SIG-M5 (cell line): ENCODE data around the gene PCDHGB3.
"Not testable (repeated sequence)": the region's sequence is repeated elsewhere in the genome, so short reads cannot be mapped to it uniquely, and the experiment has no call there.

Experiments
- DNase-seq: peaks from one replicate; lab custom pipeline; 2025; lab: John Stamatoyannopoulos, UW

PCDHGB3 gene

DNA sequence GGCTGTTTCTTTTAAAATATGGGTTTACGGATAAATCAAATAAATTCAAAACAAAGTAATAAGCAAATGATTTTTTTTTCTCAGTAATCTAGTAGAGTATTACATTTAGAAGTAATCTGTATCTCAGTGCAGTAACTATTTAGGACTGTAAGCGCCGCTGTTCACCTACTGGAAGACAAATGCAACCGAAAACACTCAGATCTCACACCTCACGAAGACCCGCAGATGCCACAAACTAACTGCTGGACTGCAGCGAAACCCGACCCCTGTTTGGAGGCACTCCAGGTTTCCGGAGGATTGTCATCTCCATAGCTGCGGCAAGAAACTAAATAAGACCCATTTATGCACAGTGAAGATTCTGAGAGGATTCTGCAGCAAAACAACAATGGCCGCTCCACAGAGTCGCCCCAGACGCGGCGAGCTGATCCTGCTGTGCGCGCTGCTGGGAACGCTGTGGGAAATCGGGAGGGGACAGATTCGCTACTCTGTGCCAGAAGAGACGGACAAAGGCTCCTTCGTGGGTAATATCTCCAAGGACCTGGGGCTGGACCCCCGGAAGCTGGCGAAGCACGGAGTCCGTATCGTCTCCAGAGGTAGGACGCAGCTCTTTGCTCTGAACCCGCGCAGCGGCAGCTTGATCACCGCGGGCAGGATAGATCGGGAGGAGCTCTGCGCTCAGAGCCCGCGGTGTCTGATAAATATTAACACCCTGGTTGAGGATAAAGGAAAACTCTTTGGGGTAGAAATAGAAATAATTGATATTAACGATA lies 22.6 kb downstream of the PCDHGB3 start, which contains the start of gene PCDHGA8:
TSS of gene PCDHGA8 (plus strand) at position 205 of the 770 bp plus-strand sequence. CDS start at position 386, 181 bp downstream.
- DNase-seq: no peak

DNA sequence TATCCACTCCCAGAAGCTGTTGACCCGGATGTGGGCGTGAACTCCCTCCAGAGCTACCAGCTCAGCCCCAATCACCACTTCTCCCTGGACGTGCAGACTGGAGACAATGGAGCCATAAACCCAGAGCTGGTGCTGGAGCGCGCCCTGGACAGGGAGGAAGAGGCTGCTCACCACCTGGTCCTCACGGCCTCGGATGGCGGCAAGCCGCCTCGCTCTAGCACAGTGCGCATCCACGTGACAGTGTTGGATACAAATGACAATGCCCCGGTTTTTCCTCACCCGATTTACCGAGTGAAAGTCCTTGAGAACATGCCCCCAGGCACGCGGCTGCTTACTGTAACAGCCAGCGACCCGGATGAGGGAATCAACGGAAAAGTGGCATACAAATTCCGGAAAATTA lies 23.2 kb downstream of the PCDHGB3 start:
- DNase-seq: no peak

DNA sequence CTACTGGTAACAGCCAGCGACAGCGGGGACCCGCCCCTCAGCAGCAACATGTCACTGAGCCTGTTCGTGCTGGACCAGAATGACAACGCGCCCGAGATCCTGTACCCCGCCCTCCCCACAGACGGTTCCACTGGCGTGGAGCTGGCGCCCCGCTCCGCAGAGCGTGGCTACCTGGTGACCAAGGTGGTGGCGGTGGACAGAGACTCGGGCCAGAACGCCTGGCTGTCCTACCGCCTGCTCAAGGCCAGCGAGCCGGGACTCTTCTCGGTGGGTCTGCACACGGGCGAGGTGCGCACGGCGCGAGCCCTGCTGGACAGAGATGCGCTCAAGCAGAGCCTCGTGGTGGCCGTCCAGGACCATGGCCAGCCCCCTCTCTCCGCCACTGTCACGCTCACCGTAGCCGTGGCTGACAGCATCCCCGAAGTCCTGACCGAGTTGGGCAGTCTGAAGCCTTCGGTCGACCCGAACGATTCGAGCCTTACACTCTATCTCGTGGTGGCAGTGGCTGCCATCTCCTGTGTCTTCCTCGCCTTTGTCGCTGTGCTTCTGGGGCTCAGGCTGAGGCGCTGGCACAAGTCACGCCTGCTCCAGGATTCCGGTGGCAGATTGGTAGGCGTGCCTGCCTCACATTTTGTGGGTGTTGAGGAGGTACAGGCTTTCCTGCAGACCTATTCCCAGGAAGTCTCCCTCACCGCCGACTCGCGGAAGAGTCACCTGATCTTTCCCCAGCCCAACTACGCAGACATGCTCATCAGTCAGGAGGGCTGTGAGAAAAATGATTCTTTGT lies 24.6 kb downstream of the PCDHGB3 start:
- not testable (repeated sequence) for DNase-seq

- DNase-seq: not testable (repeated sequence)
Measured at GRCh38 chr5:141397756-141398551, 27.9 kb downstream of the PCDHGB3 start, which contains the start of gene PCDHGB5. Gene PCDHGB5, plus strand, starts transcription at chr5:141397947. Its CDS starts 181 bp downstream, at chr5:141398128.

- DNase-seq: no peak
Measured at GRCh38 chr5:141398608-141399007, 28.6 kb downstream of the PCDHGB3 start.

- DNase-seq: no peak
Measured at GRCh38 chr5:141399555-141400258, 29.7 kb downstream of the PCDHGB3 start.

GRCh38 chr5:141402553-141403243 lies 32.7 kb downstream of the PCDHGB3 start, which contains the start of gene PCDHGA9:
Gene PCDHGA9, plus strand, starts transcription at chr5:141402778. Its CDS starts 175 bp downstream, at chr5:141402953.
- DNase-seq: no peak

- DNase-seq: no peak
Measured at GRCh38 chr5:141403387-141403786, 33.3 kb downstream of the PCDHGB3 start.

DNA sequence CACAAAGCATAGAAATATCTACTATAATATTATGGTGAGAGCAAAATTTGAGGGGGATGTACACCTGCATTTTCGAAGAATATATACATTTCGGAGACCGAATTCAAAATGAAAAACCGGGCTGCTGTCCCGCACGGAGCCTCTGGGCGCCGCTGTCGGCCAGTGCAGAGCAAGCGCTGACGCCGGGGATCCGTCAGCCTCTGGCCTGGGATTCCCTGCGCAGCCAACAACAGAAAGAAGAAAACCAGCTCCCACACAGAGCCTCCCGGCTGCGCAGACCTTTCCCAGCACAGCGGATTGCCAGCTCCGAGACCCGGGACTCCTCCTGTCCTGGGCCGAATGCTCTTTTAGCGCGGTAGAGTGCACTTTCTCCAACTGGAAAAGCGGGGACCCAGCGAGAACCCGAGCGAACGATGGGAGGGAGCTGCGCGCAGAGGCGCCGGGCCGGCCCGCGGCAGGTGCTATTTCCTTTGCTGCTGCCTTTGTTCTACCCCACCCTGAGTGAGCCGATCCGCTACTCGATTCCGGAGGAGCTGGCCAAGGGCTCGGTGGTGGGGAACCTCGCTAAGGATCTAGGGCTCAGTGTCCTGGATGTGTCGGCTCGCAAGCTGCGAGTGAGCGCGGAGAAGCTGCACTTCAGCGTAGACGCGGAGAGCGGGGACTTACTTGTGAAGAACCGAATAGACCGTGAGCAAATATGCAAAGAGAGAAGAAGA lies 37.9 kb downstream of the PCDHGB3 start, which contains the start of gene PCDHGB6:
TSS of gene PCDHGB6 (plus strand) at position 232 of the 716 bp plus-strand sequence. CDS start at position 414, 182 bp downstream.
- DNase-seq: not testable (repeated sequence)

GRCh38 chr5:141409598-141410306 lies 39.7 kb downstream of the PCDHGB3 start:
- no peak for DNase-seq

DNA sequence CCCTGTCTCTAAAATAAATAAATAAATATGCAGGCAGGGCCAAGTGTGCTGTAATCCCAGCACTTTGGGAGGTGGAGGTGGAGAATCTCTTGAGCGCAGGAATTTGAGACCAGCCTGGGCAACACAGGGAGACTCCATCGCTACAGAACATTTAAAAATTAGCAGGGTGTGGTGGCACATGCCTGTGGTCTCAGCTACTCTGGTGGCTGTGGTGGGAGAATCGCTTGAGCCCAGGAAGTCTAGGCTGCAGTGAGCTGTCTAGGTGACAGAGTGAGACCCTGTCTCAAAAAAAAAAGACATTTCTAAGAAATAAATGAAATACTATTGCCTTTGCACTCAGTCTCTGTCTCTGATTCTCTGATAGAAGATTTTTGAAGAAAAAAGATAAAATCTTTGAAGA lies 41.5 kb downstream of the PCDHGB3 start:
- DNase-seq: no peak

- no peak for DNase-seq
Measured at GRCh38 chr5:141412854-141413539, 43.0 kb downstream of the PCDHGB3 start, which contains the start of gene PCDHGA10. Gene PCDHGA10, plus strand, starts transcription at chr5:141412987. Its CDS starts 189 bp downstream, at chr5:141413176.

GRCh38 chr5:141413540-141414069 lies 43.6 kb downstream of the PCDHGB3 start:
- no peak for DNase-seq

DNA sequence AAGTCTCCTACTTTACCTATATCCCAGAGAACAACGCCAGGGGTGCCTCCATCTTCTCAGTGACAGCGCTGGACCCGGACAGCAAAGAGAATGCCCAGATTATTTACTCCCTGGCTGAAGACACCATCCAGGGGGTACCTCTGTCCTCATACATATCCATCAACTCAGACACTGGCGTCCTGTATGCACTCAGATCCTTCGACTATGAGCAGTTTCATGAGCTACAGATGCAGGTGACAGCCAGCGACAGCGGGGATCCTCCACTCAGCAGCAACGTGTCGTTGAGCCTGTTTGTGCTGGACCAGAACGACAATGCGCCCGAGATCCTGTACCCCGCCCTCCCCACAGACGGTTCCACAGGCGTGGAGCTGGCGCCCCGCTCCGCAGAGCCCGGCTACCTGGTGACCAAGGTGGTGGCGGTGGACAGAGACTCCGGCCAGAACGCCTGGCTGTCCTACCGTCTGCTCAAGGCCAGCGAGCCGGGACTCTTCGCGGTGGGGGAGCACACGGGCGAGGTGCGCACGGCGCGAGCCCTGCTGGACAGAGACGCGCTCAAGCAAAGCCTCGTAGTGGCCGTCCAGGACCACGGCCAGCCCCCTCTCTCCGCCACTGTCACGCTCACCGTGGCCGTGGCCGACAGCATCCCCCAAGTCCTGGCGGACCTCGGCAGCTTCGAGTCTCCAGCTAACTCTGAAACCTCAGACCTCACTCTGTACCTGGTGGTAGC lies 44.7 kb downstream of the PCDHGB3 start:
- not testable (repeated sequence) for DNase-seq

- DNase-seq: not testable (repeated sequence)
Measured at GRCh38 chr5:141415275-141415618, 45.2 kb downstream of the PCDHGB3 start.

DNA sequence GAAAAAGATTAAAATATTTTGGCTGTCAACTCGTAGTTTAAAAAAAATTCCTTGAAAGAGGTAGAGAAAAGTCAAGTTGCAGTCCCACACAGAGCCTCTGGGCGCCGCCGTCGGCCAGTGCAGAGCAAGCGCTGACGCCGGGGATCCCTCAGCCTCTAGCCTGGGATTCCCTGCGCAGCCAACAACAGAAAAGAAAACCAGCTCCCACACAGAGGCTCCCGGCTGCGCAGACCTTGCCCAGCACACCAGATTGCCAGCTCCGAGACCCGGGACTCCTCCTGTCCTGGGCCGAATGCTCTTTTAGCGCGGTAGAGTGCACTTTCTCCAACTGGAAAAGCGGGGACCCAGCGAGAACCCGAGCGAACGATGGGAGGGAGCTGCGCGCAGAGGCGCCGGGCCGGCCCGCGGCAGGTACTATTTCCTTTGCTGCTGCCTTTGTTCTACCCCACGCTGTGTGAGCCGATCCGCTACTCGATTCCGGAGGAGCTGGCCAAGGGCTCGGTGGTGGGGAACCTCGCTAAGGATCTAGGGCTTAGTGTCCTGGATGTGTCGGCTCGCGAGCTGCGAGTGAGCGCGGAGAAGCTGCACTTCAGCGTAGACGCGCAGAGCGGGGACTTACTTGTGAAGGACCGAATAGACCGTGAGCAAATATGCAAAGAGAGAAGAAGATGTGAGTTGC lies 47.6 kb downstream of the PCDHGB3 start, which contains the start of gene PCDHGB7:
TSS of gene PCDHGB7 (plus strand) at position 184 of the 679 bp plus-strand sequence. CDS start at position 367, 183 bp downstream.
- not testable (repeated sequence) for DNase-seq
